ENCODE data around the gene ARHGEF26.

Gene ARHGEF26

GRCh38 chr3:154152741-154153140 is 31.6 kb downstream of the ARHGEF26 start:
- no peak for DNase-seq (ENCODE audit: low read depth)

- DNase-seq (ENCODE audit: low read depth): no peak
These were observed 35.3 kb downstream of the ARHGEF26 start for GRCh38 chr3:154156530-154156929.

- DNase-seq (ENCODE audit: low read depth): no peak
These were observed 40.6 kb downstream of the ARHGEF26 start for GRCh38 chr3:154161806-154162205.

GRCh38 chr3:154164387-154164786 is 43.2 kb downstream of the ARHGEF26 start:
- no peak for DNase-seq (ENCODE audit: low read depth)

GRCh38 chr3:154168998-154169795 is 48.0 kb downstream of the ARHGEF26 start:
- DNase-seq (ENCODE audit: low read depth): no peak

GRCh38 chr3:154169796-154170110 is 48.6 kb downstream of the ARHGEF26 start:
- DNase-seq (ENCODE audit: low read depth): no peak

GRCh38 chr3:154170300-154170699 is 49.1 kb downstream of the ARHGEF26 start:
- no peak for DNase-seq (ENCODE audit: low read depth)

- no peak for DNase-seq (ENCODE audit: low read depth)
These were observed 53.9 kb downstream of the ARHGEF26 start for GRCh38 chr3:154175041-154175440.

GRCh38 chr3:154176036-154176435 is 54.8 kb downstream of the ARHGEF26 start:
- DNase-seq (ENCODE audit: low read depth): no peak

- DNase-seq (ENCODE audit: low read depth): no peak
These were observed 56.2 kb downstream of the ARHGEF26 start for GRCh38 chr3:154177406-154177805.

GRCh38 chr3:154178172-154178571 is 57.0 kb downstream of the ARHGEF26 start:
- no peak for DNase-seq (ENCODE audit: low read depth)

GRCh38 chr3:154180836-154181691 is 59.9 kb downstream of the ARHGEF26 start:
- no peak for DNase-seq (ENCODE audit: low read depth)

- no peak for DNase-seq (ENCODE audit: low read depth)
These were observed 61.2 kb downstream of the ARHGEF26 start for GRCh38 chr3:154182322-154182922.

- no peak for DNase-seq (ENCODE audit: low read depth)
These were observed 61.8 kb downstream of the ARHGEF26 start for GRCh38 chr3:154182975-154183374.

GRCh38 chr3:154184582-154184981 is 63.4 kb downstream of the ARHGEF26 start:
- no peak for DNase-seq (ENCODE audit: low read depth)

- no peak for DNase-seq (ENCODE audit: low read depth)
These were observed 67.2 kb downstream of the ARHGEF26 start for GRCh38 chr3:154188437-154188836.

GRCh38 chr3:154188846-154189245 is 67.7 kb downstream of the ARHGEF26 start:
- no peak for DNase-seq (ENCODE audit: low read depth)

- DNase-seq (ENCODE audit: low read depth): no peak
These were observed 70.3 kb downstream of the ARHGEF26 start for GRCh38 chr3:154191520-154191919.

GRCh38 chr3:154192225-154192624 is 71.0 kb downstream of the ARHGEF26 start:
- no peak for DNase-seq (ENCODE audit: low read depth)

GRCh38 chr3:154193000-154193615 is 71.9 kb downstream of the ARHGEF26 start:
- no peak for DNase-seq (ENCODE audit: low read depth)

- DNase-seq (ENCODE audit: low read depth): no peak
These were observed 73.7 kb downstream of the ARHGEF26 start for GRCh38 chr3:154194877-154195276.

GRCh38 chr3:154195620-154196356 is 74.6 kb downstream of the ARHGEF26 start:
- no peak for DNase-seq (ENCODE audit: low read depth)

Measured in EH (cell line).